ENCODE data around the gene IGSF10. TPM values are rescaled to one million over a fixed set of nuclear protein-coding genes. Genes with fewer than 3 reads are reported as not detected.

The IGSF10 gene
- total RNA-seq, 1 experiment from 2014 or later = 0.55 TPM

- Histone ChIP-seq H3K79me2 (ENCODE audit: low read depth) (no peaks in the 10 kb centered on the region), H3K4me1 (replicated peaks; ENCODE audit: insufficient read depth) (no peaks in the 10 kb centered on the region), H3K9me2 (ENCODE audit: insufficient read depth) (no peaks in the 10 kb centered on the region), H2AFZ (no peak overlapping the region), H3K27me3 (ENCODE audit: insufficient read depth, low read depth) (no peaks in the 10 kb centered on the region), H3K27ac (no peak overlapping the region), H3F3A (ENCODE audit: insufficient read depth, low read depth) (no peaks in the 10 kb centered on the region), H4K20me1 (ENCODE audit: insufficient read depth) (no peaks in the 10 kb centered on the region), H3K36me3 (ENCODE audit: low read depth) (no peaks in the 10 kb centered on the region), H3K9me3 (ENCODE audit: insufficient read depth, low read depth) (no peaks in the 10 kb centered on the region), H3K4me3 (no peak overlapping the region), H3K4me2 (no peak overlapping the region)
- no peak for DNase-seq
- POLR2A ChIA-PET (ENCODE audit: unreplicated experiment) = no interaction called here
- CTCF ChIA-PET = no interaction called here
- intact Hi-C loops (cut with micrococcal nuclease; ENCODE audit: unreplicated experiment) = no loop called here
- TF ChIP-seq CTCF (conservative IDR thresholded peaks at IDR 0.05) = peak; percentile 28; the same call in 1 of the 2 replicates
- TF ChIP-seq EZH2 (IDR thresholded peaks at IDR 0.05; ENCODE audit: low read depth) = no peak
- BruUV-seq (replicated peaks) = no TSS peak
Measured at GRCh38 chr3:151412989-151413388, 47.9 kb downstream of the IGSF10 start.

Other genes starting within 250 kb of the IGSF10 start
- not detected in 2 replicates for gene P2RY14, start 182.5 kb downstream of the IGSF10 start, total RNA-seq (2021)
- 9.0 and 15.5 TPM in 2 replicates for gene GPR87, start 144.2 kb downstream of the IGSF10 start, total RNA-seq (2021)
- gene P2RY13, start 131.5 kb downstream of the IGSF10 start, total RNA-seq (2021) = not detected in 2 replicates
- gene P2RY12, start 76.3 kb downstream of the IGSF10 start, total RNA-seq (2021) = not detected in 2 replicates